ENCODE data around the gene SULT1A1.
"Not testable (repeated sequence)": the region's sequence is repeated elsewhere in the genome, so short reads cannot be mapped to it uniquely, and the experiment has no call there.

GRCh38 chr16:28616224-28616577 lies 6.4 kb upstream of the SULT1A1 start:
- not testable (repeated sequence) for TF ChIP-seq EZH2 (IDR thresholded peaks at IDR 0.05); POLR2AphosphoS5 (IDR thresholded peaks at IDR 0.05; ENCODE audit: borderline replicate concordance, low read depth, low read length); FOXP2 (optimal IDR thresholded peaks at IDR 0.05; ENCODE audit: control extremely low read depth, extremely low read length, insufficient read depth)
